Natural killer cell (primary cell): ENCODE data around the gene NUCB1. TPM values are rescaled to one million over a fixed set of nuclear protein-coding genes. Genes with fewer than 3 reads are reported as not detected.

Experiments
- ATAC-seq, 3 donors: fragments of 150-1000 bp in 2 of 3; fragments of 200-7000 bp in 1 of 3; cut with Tn5 transposase; 1 replicate in 1 of 3; 2 replicates in 2 of 3; pipeline ENCODE4 v1.10.0; 2021; ENCODE audit warnings: mild to moderate bottlenecking in 2 of 3, moderate library complexity in 2 of 3
- DNase-seq, 2 donors: peaks; one replicate each; pipeline versions ENCODE4 v3.0.0 to v3.0.0-alpha.2; 2013 to 2021; ENCODE audit warnings: mixed read lengths in 1 of 2
- H3K27ac ChIP-seq: one replicate; pipeline ENCODE4 v1.5.1; 2013; ENCODE audit warnings: mild to moderate bottlenecking, low read length
- H3K27me3 ChIP-seq: one replicate; pipeline ENCODE4 v1.6.1; 2013; ENCODE audit warnings: low read length; ENCODE audit not compliant: control insufficient read depth, insufficient read depth
- H3K36me3 ChIP-seq: one replicate; pipeline ENCODE4 v1.6.1; 2013; ENCODE audit warnings: low read length; ENCODE audit not compliant: control insufficient read depth, insufficient read depth
- H3K4me1 ChIP-seq: one replicate; pipeline ENCODE4 v1.6.1; 2013; ENCODE audit warnings: low read length; ENCODE audit not compliant: control insufficient read depth, insufficient read depth
- H3K4me3 ChIP-seq: one replicate; pipeline ENCODE4 v1.5.1; 2013; ENCODE audit warnings: low read length
- H3K9me3 ChIP-seq: one replicate; pipeline ENCODE4 v1.6.1; 2013; ENCODE audit warnings: low read length; ENCODE audit not compliant: control insufficient read depth, insufficient read depth
- H3K27ac Mint-ChIP-seq, 2 donors: one replicate each; pipeline ENCODE4 v1.8.0; 2022; ENCODE audit warnings: mild to moderate bottlenecking in 2 of 2, mixed read lengths in 2 of 2, moderate library complexity in 1 of 2
- H3K27me3 Mint-ChIP-seq, 2 donors: one replicate each; pipeline ENCODE4 v1.8.0; 2022; ENCODE audit warnings: low read depth in 2 of 2, mixed read lengths in 2 of 2
- H3K36me3 Mint-ChIP-seq: one replicate; pipeline ENCODE4 v1.8.0; 2022; ENCODE audit warnings: mixed read lengths
- H3K4me1 Mint-ChIP-seq, 2 donors: one replicate each; pipeline ENCODE4 v1.8.0; 2022; ENCODE audit warnings: mixed read lengths in 2 of 2
- H3K4me3 Mint-ChIP-seq: one replicate; pipeline ENCODE4 v1.8.0; 2022; ENCODE audit warnings: mild to moderate bottlenecking, moderate library complexity, mixed read lengths
- H3K9me3 Mint-ChIP-seq, 2 donors: one replicate each; pipeline ENCODE4 v1.8.0; 2022; ENCODE audit warnings: mixed read lengths in 2 of 2
- CTCF ChIP-seq: fragments of 200-600 bp; IDR thresholded peaks from one replicate; pipeline ENCODE4 v1.8.0; 2022; ENCODE audit warnings: antibody characterized with exemption
- WGBS: methylation state at CpG from one replicate; pipeline ENCODE4 v1.1.7; 2013; ENCODE audit warnings: missing lambda C conversion rate; ENCODE audit not compliant: insufficient coverage; 5-methylcytosine and 5-hydroxymethylcytosine counted together
- intact Hi-C: fragments of 100-400 bp; cut with micrococcal nuclease; formaldehyde crosslinking; loops from one replicate; pipeline ENCODE4 v1.14.2; 2022
- total RNA-seq, 4 donors: library from RNA; stranded (reverse); fragments of 120-200 nt in 1 of 4; gene quantifications; one replicate each; pipeline versions ENCODE4 v1.2.3 to v1.2.4, GENCODE V29; 2013 to 2022

The NUCB1 gene
- total RNA-seq, 3 donors from 2014 or later (not counting 1 experiment from before 2014, with no cell fraction given) = 163 to 192 (median 171) TPM

- TF ChIP-seq CTCF = no peak
- no peaks in the 10 kb centered on the region for H3K27me3 Mint-ChIP-seq
- WGBS = 88% methylated on average over 12 of the region's 12 CpGs
- H3K27ac Mint-ChIP-seq = peak overlapping the region; percentile 98 to 99
- no peak overlapping the region for H3K4me3 Mint-ChIP-seq
- no peaks in the 10 kb centered on the region for H3K27me3 ChIP-seq
- H3K9me3 ChIP-seq = no peaks in the 10 kb centered on the region
- peaks cover 5% of the 10 kb centered on the region for H3K36me3 ChIP-seq
- peaks cover 52% of the 10 kb centered on the region for H3K4me1 ChIP-seq
- H3K36me3 Mint-ChIP-seq = no peaks in the 10 kb centered on the region
- DNase-seq = no peak
- intact Hi-C loops = loop anchor here (5.0 to 10.0 kb wide), 2 partner anchors 89 to 317 kb away; partner anchors contain the start of genes CA11 and PPP1R15A
- H3K27ac ChIP-seq = peak overlapping the region; percentile 82
- H3K4me3 ChIP-seq = no peak overlapping the region
- peaks cover 50 to 63% of the 10 kb centered on the region in 2 donors for H3K4me1 Mint-ChIP-seq
- no peak for ATAC-seq
- no peaks in the 10 kb centered on the region for H3K9me3 Mint-ChIP-seq
Observed at GRCh38 chr19:48961673-48962028, 61.5 kb downstream of the NUCB1 start.

- Mint-ChIP-seq H3K4me3 (peak overlapping the region; percentile 54), H3K36me3 (no peaks in the 10 kb centered on the region), H3K27me3 (no peaks in the 10 kb centered on the region), H3K4me1 (peaks cover 51 to 58% of the 10 kb centered on the region in 2 donors), H3K9me3 (no peaks in the 10 kb centered on the region), H3K27ac (peak overlapping the region; percentile 98 to 99)
- WGBS = 30% methylated on average over 22 of the region's 22 CpGs
- no peaks in the 10 kb centered on the region for H3K9me3 ChIP-seq
- no peak for TF ChIP-seq CTCF
- H3K4me3 ChIP-seq = no peak overlapping the region
- intact Hi-C loops = loop anchor here (5.0 to 10.0 kb wide), 2 partner anchors 90 to 317 kb away; partner anchors contain the start of genes CA11 and PPP1R15A
- peak; percentile 56 for DNase-seq
- H3K27me3 ChIP-seq = no peaks in the 10 kb centered on the region
- peak overlapping the region; percentile 82 for H3K27ac ChIP-seq
- peak in 2 of 3 donors; percentile 42 to 66 for ATAC-seq
- H3K36me3 ChIP-seq = peaks cover 8% of the 10 kb centered on the region
- peaks cover 58% of the 10 kb centered on the region for H3K4me1 ChIP-seq
Observed at GRCh38 chr19:48962029-48962848, 62.1 kb downstream of the NUCB1 start.

DNA sequence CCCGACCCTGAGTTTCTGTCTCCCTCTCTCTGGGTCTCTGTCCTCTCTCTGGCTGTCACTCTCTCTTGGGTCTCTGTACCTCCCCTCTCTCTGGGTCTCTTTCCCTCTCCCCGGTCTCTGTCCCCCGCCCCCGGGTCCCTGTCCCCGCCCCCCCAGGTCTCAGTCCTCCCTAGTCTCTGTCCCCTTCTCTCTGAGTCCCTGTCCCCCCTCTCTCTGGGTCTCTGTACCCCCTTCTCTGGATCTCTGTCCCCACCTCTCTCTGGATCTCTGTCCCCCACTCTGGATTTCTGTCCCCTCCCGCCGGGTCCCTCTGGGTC lies 62.7 kb downstream of the NUCB1 start:
- Mint-ChIP-seq H3K4me3 (peak overlapping the region; percentile 54), H3K36me3 (no peaks in the 10 kb centered on the region), H3K9me3 (no peaks in the 10 kb centered on the region), H3K27me3 (no peaks in the 10 kb centered on the region), H3K4me1 (peaks cover 51 to 58% of the 10 kb centered on the region in 2 donors), H3K27ac (peak overlapping the region; percentile 98 to 99)
- Histone ChIP-seq H3K27me3 (no peaks in the 10 kb centered on the region), H3K9me3 (no peaks in the 10 kb centered on the region), H3K36me3 (peaks cover 8% of the 10 kb centered on the region), H3K4me3 (no peak overlapping the region), H3K4me1 (peaks cover 61% of the 10 kb centered on the region), H3K27ac (peak overlapping the region; percentile 82)
- DNase-seq = no peak
- TF ChIP-seq CTCF = no peak
- intact Hi-C loops = loop anchor here (5.0 to 10.0 kb wide), 2 partner anchors 91 to 318 kb away; partner anchors contain the start of genes CA11 and PPP1R15A
- WGBS = 49% methylated on average over 4 of the region's 7 CpGs
- ATAC-seq = no peak
